Measurements from ENCODE around the gene PISD.

PISD gene

GRCh38 chr22:31615940-31616314, 46.1 kb downstream of the PISD start:
- ChIA-PET CTCF (no interaction called here), POLR2A (ENCODE audit: low non-redundant PET) (no interaction called here)
- DNase-seq (ENCODE audit: low spot score), result no peak
- peak overlapping the region; percentile 42 for H3K27ac ChIP-seq
- no peak for TF ChIP-seq CTCF (conservative IDR thresholded peaks at IDR 0.05; ENCODE audit: low read depth)

GRCh38 chr22:31615491-31615860, 46.5 kb downstream of the PISD start:
- CTCF ChIA-PET, result no interaction called here
- no peak for DNase-seq (ENCODE audit: low spot score)
- no peak for TF ChIP-seq CTCF (conservative IDR thresholded peaks at IDR 0.05; ENCODE audit: low read depth)
- POLR2A ChIA-PET (ENCODE audit: low non-redundant PET), result no interaction called here
- peak overlapping the region; percentile 42 for H3K27ac ChIP-seq

- H3K27ac ChIP-seq, result peak overlapping the region; percentile 42
- ChIA-PET POLR2A (ENCODE audit: low non-redundant PET) (no interaction called here), CTCF (interaction anchor here (0.5 kb wide), 1 partner anchor 162 kb away, joined by 5 read pairs; no protein-coding TSS in a partner anchor)
- no peak for TF ChIP-seq CTCF (conservative IDR thresholded peaks at IDR 0.05; ENCODE audit: low read depth)
- no peak for DNase-seq (ENCODE audit: low spot score)
These were observed 47.1 kb downstream of the PISD start for GRCh38 chr22:31614781-31615490.

- no peak for TF ChIP-seq CTCF (conservative IDR thresholded peaks at IDR 0.05; ENCODE audit: low read depth)
- CTCF ChIA-PET, result no interaction called here
- DNase-seq (ENCODE audit: low spot score), result no peak
- peak overlapping the region; percentile 42 for H3K27ac ChIP-seq
- POLR2A ChIA-PET (ENCODE audit: low non-redundant PET), result no interaction called here
These were observed 48.1 kb downstream of the PISD start for GRCh38 chr22:31613904-31614296.

DNA sequence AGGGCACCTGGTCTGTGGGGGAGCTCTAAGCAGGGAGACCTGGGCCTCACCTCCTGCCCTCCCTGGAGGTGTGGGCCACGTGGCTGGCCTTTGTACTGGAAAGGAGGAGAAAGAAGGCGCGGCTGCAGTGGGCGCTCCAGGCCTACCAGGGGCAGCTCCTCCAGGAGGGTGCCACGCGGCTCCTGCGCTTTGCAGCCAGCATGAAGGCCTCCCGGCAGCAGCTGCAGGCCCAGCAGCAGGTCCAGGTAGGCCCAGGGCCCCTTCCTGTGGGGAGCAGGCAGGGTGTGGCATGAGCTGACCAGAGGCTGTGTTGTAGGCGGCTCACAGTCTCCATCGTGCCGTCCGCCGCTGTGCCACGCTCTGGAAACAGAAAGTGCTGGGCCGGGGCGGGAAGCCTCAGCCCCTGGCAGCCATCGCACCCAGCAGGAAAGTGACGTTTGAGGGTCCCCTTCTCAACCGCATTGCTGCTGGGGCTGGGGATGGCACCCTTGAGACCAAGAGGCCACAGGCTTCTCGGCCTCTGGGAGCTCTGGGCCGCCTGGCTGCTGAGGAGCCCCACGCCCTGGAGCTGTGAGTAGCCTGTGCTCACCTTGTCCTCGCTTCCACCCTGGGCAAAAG, 48.6 kb downstream of the PISD start:
- TF ChIP-seq CTCF (conservative IDR thresholded peaks at IDR 0.05; ENCODE audit: low read depth), result no peak
- ChIA-PET POLR2A (ENCODE audit: low non-redundant PET) (no interaction called here), CTCF (no interaction called here)
- no peak for DNase-seq (ENCODE audit: low spot score)
- H3K27ac ChIP-seq, result peak overlapping the region; percentile 42

DNA sequence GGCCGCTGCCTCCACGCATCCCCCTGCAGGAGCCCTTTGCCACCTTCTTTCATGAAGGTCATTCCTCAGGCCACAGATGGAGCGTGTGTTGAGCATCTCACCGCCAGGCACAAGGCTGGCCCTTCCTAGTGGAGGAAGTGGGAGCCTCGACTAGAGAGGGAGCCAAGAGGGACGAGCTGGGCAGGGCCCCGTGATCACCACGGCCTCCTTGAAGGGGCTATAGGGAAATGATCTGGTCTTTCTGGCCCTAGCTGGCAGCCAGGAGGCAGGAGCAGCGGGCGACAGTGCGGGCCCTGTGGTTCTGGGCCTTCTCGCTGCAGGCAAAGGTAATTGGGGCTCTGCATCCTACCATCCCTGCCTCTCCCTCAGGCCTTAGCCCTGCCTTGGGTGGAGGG, 49.1 kb downstream of the PISD start:
- ChIA-PET CTCF (no interaction called here), POLR2A (ENCODE audit: low non-redundant PET) (no interaction called here)
- TF ChIP-seq CTCF (conservative IDR thresholded peaks at IDR 0.05; ENCODE audit: low read depth), result no peak
- DNase-seq (ENCODE audit: low spot score), result no peak
- H3K27ac ChIP-seq, result peak overlapping the region; percentile 42
